ENCODE results near the gene LIN28B. TPM values are rescaled to one million over a fixed set of nuclear protein-coding genes. Genes with fewer than 3 reads are reported as not detected.
A peak's percentile ranks its signal among the peaks of the same experiment; 100 is the strongest.

The LIN28B gene
- total RNA-seq, 4 donors from 2014 or later = not detected

- no peak for DNase-seq
- Histone ChIP-seq H3K36me3 (no peaks in the 10 kb centered on the region), H3K27me3 (peaks cover 87% of the 10 kb centered on the region), H3K4me1 (peaks cover 0 to 10% (median 2%) of the 10 kb centered on the region in 4 donors), H3K4me3 (peak overlapping the region in 1 of 4 donors; percentile 46), H3K27ac (no peak overlapping the region), H3K9me3 (no peaks in the 10 kb centered on the region)
- in situ Hi-C loops (cut with MboI; ENCODE audit: low pct_ligation_motif_present in 1 of 4, low pct_unique_long_range_greater_than_20kb in 1 of 4, low sequenced_read_pairs in 3 of 4) (no loop called here), intact Hi-C loops (cut with DNase I; ENCODE audit: low total_unique reads) (no loop called here)
- no peak for TF ChIP-seq POLR2A (IDR thresholded peaks at IDR 0.05)
- TF ChIP-seq POLR2AphosphoS5 (IDR thresholded peaks at IDR 0.05) = no peak
- TF ChIP-seq EP300 (IDR thresholded peaks at IDR 0.05; ENCODE audit: low read depth) = no peak
- TF ChIP-seq, protein P1, sequence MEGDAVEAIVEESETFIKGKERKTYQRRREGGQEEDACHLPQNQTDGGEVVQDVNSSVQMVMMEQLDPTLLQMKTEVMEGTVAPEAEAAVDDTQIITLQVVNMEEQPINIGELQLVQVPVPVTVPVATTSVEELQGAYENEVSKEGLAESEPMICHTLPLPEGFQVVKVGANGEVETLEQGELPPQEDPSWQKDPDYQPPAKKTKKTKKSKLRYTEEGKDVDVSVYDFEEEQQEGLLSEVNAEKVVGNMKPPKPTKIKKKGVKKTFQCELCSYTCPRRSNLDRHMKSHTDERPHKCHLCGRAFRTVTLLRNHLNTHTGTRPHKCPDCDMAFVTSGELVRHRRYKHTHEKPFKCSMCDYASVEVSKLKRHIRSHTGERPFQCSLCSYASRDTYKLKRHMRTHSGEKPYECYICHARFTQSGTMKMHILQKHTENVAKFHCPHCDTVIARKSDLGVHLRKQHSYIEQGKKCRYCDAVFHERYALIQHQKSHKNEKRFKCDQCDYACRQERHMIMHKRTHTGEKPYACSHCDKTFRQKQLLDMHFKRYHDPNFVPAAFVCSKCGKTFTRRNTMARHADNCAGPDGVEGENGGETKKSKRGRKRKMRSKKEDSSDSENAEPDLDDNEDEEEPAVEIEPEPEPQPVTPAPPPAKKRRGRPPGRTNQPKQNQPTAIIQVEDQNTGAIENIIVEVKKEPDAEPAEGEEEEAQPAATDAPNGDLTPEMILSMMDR (IDR thresholded peaks at IDR 0.05) = no peak
- 52% methylated on average over 62 of the region's 88 CpGs; no CpG with 5 or more reads in 1 of the 2 donors for WGBS, 2 donors (ENCODE audit: low coverage in 1 of 2)
Observed at GRCh38 chr6:104940238-104940892, 16.5 kb upstream of the LIN28B start.

GRCh38 chr6:104940893-104941728, 15.8 kb upstream of the LIN28B start:
- H3K27ac ChIP-seq = no peak overlapping the region
- no peaks in the 10 kb centered on the region for H3K36me3 ChIP-seq
- H3K9me3 ChIP-seq = no peaks in the 10 kb centered on the region
- H3K27me3 ChIP-seq = peaks cover 89% of the 10 kb centered on the region
- in situ Hi-C loops (cut with MboI; ENCODE audit: low pct_ligation_motif_present in 1 of 4, low pct_unique_long_range_greater_than_20kb in 1 of 4, low sequenced_read_pairs in 3 of 4) = no loop called here
- H3K4me3 ChIP-seq = peak overlapping the region in 2 of 4 donors; percentile 12 to 46
- H3K4me1 ChIP-seq = peaks cover 0 to 10% (median 2%) of the 10 kb centered on the region in 4 donors
- DNase-seq = no peak
- WGBS, 2 donors (ENCODE audit: low coverage in 1 of 2) = 11 to 40% methylated on average over 11 to 95 of the region's 104 CpGs
- intact Hi-C loops (cut with DNase I; ENCODE audit: low total_unique reads) = no loop called here
- TF ChIP-seq POLR2AphosphoS5 (IDR thresholded peaks at IDR 0.05) = no peak
- TF ChIP-seq, protein P1 (IDR thresholded peaks at IDR 0.05) = peak in 3 of 5 experiments; percentile 33 to 39 (median 38)
- no peak for TF ChIP-seq EP300 (IDR thresholded peaks at IDR 0.05; ENCODE audit: low read depth)
- TF ChIP-seq POLR2A (IDR thresholded peaks at IDR 0.05) = no peak

- H3K27me3 ChIP-seq = peaks cover 94% of the 10 kb centered on the region
- TF ChIP-seq POLR2AphosphoS5 (IDR thresholded peaks at IDR 0.05) (no peak), EP300 (IDR thresholded peaks at IDR 0.05; ENCODE audit: low read depth) (no peak), POLR2A (IDR thresholded peaks at IDR 0.05) (no peak)
- TF ChIP-seq, protein P1 (IDR thresholded peaks at IDR 0.05) = no peak
- H3K9me3 ChIP-seq = no peaks in the 10 kb centered on the region
- H3K27ac ChIP-seq = no peak overlapping the region
- H3K4me3 ChIP-seq = peak overlapping the region in 1 of 4 donors; percentile 24
- no peaks in the 10 kb centered on the region for H3K36me3 ChIP-seq
- in situ Hi-C loops (cut with MboI; ENCODE audit: low pct_ligation_motif_present in 1 of 4, low pct_unique_long_range_greater_than_20kb in 1 of 4, low sequenced_read_pairs in 3 of 4) (no loop called here), intact Hi-C loops (cut with DNase I; ENCODE audit: low total_unique reads) (no loop called here)
- DNase-seq = no peak
- WGBS, 2 donors (ENCODE audit: low coverage in 1 of 2) = 14 to 19% methylated on average over 7 of the region's 7 CpGs
- H3K4me1 ChIP-seq = peaks cover 0 to 10% (median 2%) of the 10 kb centered on the region in 4 donors
Observed at GRCh38 chr6:104941729-104942091, 15.2 kb upstream of the LIN28B start.

GRCh38 chr6:104943781-104944180, 13.1 kb upstream of the LIN28B start:
- peaks cover 0 to 10% (median 2%) of the 10 kb centered on the region in 4 donors for H3K4me1 ChIP-seq
- in situ Hi-C loops (cut with MboI; ENCODE audit: low pct_ligation_motif_present in 1 of 4, low pct_unique_long_range_greater_than_20kb in 1 of 4, low sequenced_read_pairs in 3 of 4) (no loop called here), intact Hi-C loops (cut with DNase I; ENCODE audit: low total_unique reads) (no loop called here)
- DNase-seq = no peak
- H3K9me3 ChIP-seq = no peaks in the 10 kb centered on the region
- no peak overlapping the region for H3K4me3 ChIP-seq
- no peak for TF ChIP-seq EP300 (IDR thresholded peaks at IDR 0.05; ENCODE audit: low read depth)
- TF ChIP-seq, protein P1 (IDR thresholded peaks at IDR 0.05) = no peak
- no peak for TF ChIP-seq POLR2AphosphoS5 (IDR thresholded peaks at IDR 0.05)
- no peak for TF ChIP-seq POLR2A (IDR thresholded peaks at IDR 0.05)
- WGBS, 2 donors (ENCODE audit: low coverage in 1 of 2) = 49 to 68% methylated on average over 3 of the region's 3 CpGs
- no peaks in the 10 kb centered on the region for H3K36me3 ChIP-seq
- H3K27me3 ChIP-seq = peaks cover 97% of the 10 kb centered on the region
- no peak overlapping the region for H3K27ac ChIP-seq
